A673 (cell line): ENCODE data around the gene SMIM28. TPM values are rescaled to one million over a fixed set of nuclear protein-coding genes. Genes with fewer than 3 reads are reported as not detected.

Source experiments
- Bru-seq: library from RNA; stranded (reverse); fragments of 400-500 nt; gene quantifications from one replicate; lab custom pipeline; 2021; lab: Mats Ljungman, UMichigan
- BruChase-seq, 2 experiments: library from RNA; stranded (reverse); fragments of 400-500 nt; gene quantifications; one replicate each; lab custom pipeline; 2021; lab: Mats Ljungman, UMichigan
- BruUV-seq: library from RNA; stranded (reverse); fragments of 400-500 nt; replicated peaks from 2 replicates; lab custom pipeline; 2021; lab: Mats Ljungman, UMichigan
- CTCF ChIA-PET: fragments of 300-600 bp; sonication (Branson Sonifier 250); formaldehyde crosslinking; loops from one replicate; lab custom pipeline; 2022; ENCODE audit warnings: antibody characterized with exemption; lab: Charles Lee
- POLR2A ChIA-PET: fragments of 300-600 bp; sonication (Branson Sonifier 250); formaldehyde crosslinking; loops from one replicate; lab custom pipeline; 2022; ENCODE audit warnings: antibody characterized with exemption; ENCODE audit not compliant: low non-redundant PET; lab: Charles Lee
- DNase-seq: peaks from one replicate; pipeline ENCODE4 v3.0.0-alpha.2; 2015; ENCODE audit warnings: low spot score
- H3K27ac ChIP-seq: fragments of 200-600 bp; sonication (generic); 2 replicates; pipeline ENCODE4 v1.5.1; 2016; ENCODE audit warnings: mixed run types, low read depth, mild to moderate bottlenecking, mixed read lengths, antibody characterized with exemption, low read length; ENCODE audit not compliant: poor library complexity, severe bottlenecking
- H3K27me3 ChIP-seq: fragments of 200-600 bp; sonication (generic); replicated peaks from 2 replicates; pipeline ENCODE4 v1.6.1; 2017; ENCODE audit warnings: mixed run types, low read depth, mild to moderate bottlenecking, mixed read lengths, antibody characterized with exemption, low read length; ENCODE audit not compliant: insufficient read depth, poor library complexity
- H3K36me3 ChIP-seq: fragments of 200-600 bp; sonication (generic); 2 replicates; pipeline ENCODE4 v1.6.1; 2016; ENCODE audit warnings: mixed run types, mild to moderate bottlenecking, mixed read lengths, antibody characterized with exemption, low read length; ENCODE audit not compliant: insufficient read depth, poor library complexity, severe bottlenecking
- H3K4me1 ChIP-seq: fragments of 200-600 bp; sonication (generic); 2 replicates; pipeline ENCODE4 v1.6.1; 2017; ENCODE audit warnings: mixed run types, mild to moderate bottlenecking, mixed read lengths, antibody characterized with exemption, low read length; ENCODE audit not compliant: insufficient read depth, poor library complexity, severe bottlenecking
- H3K4me3 ChIP-seq: fragments of 200-600 bp; sonication (generic); 2 replicates; pipeline ENCODE4 v1.5.1; 2016; ENCODE audit warnings: low read depth, mixed run types, mild to moderate bottlenecking, mixed read lengths, low read length; ENCODE audit not compliant: poor library complexity, severe bottlenecking
- H3K9me3 ChIP-seq: fragments of 200-600 bp; sonication (generic); 2 replicates; pipeline ENCODE4 v1.6.1; 2016; ENCODE audit warnings: mixed run types, low read depth, mild to moderate bottlenecking, mixed read lengths, antibody characterized with exemption, low read length; ENCODE audit not compliant: poor library complexity, severe bottlenecking
- EZH2 ChIP-seq: fragments of 200-600 bp; sonication (generic); IDR thresholded peaks from 2 replicates; pipeline ENCODE4 v1.6.1; 2017; ENCODE audit warnings: borderline replicate concordance, low read depth, mild to moderate bottlenecking, mixed read lengths, antibody characterized with exemption, low read length; ENCODE audit not compliant: poor library complexity, severe bottlenecking
- intact Hi-C: fragments of 100-400 bp; cut with micrococcal nuclease; formaldehyde crosslinking; loops from one replicate; pipeline ENCODE4 v1.10.0; 2022; ENCODE audit not compliant: unreplicated experiment
- long read RNA-seq: library from polyadenylated mRNA; stranded (forward); transcript quantifications from one replicate; pipeline ENCODE4 v2.0.0, GENCODE V29; 2022
- total RNA-seq: library from RNA; stranded (reverse); gene quantifications from 2 replicates; pipeline ENCODE4 v1.2.3, GENCODE V29; 2021
- TF ChIP-seq, protein P1 (sequence below): fragments of 300-800, 200-600 bp; sonication (generic); conservative IDR thresholded peaks from 2 replicates; pipeline ENCODE4 v1.5.1; 2017; ENCODE audit warnings: low read depth, mild to moderate bottlenecking, antibody characterized with exemption, low read length, moderate library complexity, mixed read lengths

The SMIM28 gene
- total RNA-seq (not detected in 2 replicates), Bru-seq, nascent RNA (not detected), BruChase-seq, experiment 1, labeled RNA remaining after a 2-hour chase (not detected), BruChase-seq, experiment 2, labeled RNA remaining after a 6-hour chase (not detected)
- long read RNA-seq: 0 reads

DNA sequence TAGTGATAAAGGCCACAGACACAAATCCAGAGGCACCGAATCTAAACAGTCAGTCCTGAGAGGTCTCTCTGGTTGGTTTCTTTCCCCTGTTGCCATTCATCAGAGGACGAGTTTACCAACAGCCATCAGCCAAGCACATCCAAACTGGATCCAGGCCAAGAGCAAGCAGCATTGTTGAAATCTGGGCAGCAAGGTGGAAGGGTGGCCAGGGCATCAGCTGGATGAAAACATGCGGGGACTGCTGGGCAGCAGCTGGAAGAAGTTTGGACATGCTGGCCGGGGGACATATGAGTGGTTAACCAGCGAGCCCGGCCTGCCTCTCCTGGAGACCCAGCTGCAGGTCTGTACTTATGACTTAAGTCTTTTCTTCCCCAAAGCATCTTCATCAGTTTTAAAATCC lies at the start of gene SMIM28:
Gene SMIM28 (plus strand): TSS at position 62 of the 400 bp plus-strand sequence. CDS start 168 bp downstream, at position 230.
- no peak for TF ChIP-seq EZH2
- TF ChIP-seq, protein P1, sequence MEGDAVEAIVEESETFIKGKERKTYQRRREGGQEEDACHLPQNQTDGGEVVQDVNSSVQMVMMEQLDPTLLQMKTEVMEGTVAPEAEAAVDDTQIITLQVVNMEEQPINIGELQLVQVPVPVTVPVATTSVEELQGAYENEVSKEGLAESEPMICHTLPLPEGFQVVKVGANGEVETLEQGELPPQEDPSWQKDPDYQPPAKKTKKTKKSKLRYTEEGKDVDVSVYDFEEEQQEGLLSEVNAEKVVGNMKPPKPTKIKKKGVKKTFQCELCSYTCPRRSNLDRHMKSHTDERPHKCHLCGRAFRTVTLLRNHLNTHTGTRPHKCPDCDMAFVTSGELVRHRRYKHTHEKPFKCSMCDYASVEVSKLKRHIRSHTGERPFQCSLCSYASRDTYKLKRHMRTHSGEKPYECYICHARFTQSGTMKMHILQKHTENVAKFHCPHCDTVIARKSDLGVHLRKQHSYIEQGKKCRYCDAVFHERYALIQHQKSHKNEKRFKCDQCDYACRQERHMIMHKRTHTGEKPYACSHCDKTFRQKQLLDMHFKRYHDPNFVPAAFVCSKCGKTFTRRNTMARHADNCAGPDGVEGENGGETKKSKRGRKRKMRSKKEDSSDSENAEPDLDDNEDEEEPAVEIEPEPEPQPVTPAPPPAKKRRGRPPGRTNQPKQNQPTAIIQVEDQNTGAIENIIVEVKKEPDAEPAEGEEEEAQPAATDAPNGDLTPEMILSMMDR: no peak
- Histone ChIP-seq H3K4me3 (no peak within 1 kb of the TSS), H3K36me3 (no peaks in the 10 kb centered on the region), H3K9me3 (no peaks in the 10 kb centered on the region), H3K27ac (no peak within 1 kb of the TSS), H3K27me3 (no peaks in the 10 kb centered on the region), H3K4me1 (no peaks in the 10 kb centered on the region)
- BruUV-seq: no TSS peak
- ChIA-PET POLR2A (no interaction called here), CTCF (no interaction called here)
- no peak for DNase-seq
- intact Hi-C loops: no loop called here

DNA sequence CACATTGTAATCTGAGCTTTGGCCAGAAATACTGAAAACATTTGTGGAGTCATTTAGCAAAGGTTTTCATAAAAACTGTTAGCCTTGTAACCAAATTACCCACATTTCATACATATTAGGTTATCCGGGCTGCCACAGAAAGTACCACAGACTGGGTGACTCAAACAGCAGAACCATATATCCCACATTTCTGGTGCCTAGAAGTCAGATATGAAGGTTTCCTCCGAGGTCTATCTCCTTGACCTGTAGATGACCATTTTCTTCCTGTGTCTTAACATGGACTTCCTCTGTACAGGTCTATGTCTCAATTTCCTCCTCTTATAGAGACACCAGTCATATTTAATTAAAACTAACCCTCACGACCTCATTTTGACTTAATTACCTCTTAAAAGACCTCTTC lies 49.5 kb upstream of the SMIM28 start:
- BruUV-seq: no TSS peak
- POLR2A ChIA-PET: no interaction called here

DNA sequence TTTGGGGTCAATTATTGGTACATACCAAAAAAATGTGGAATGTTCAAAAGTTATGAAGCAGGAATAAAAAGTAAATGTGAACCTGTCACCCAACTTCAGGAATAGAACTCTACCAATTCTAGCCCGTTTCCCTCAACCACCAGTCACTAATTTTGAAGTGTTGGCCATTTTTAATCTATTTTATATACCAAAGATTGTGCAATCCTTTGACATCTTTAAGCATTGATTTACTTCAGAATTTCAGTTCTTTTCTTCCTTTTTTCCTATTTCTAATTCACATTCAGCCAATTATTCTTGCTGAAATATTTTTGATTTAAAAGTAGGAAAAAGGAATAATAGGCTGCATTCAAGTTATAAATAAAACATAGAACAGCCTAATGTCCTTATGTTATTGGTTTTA lies 46.9 kb upstream of the SMIM28 start:
- Histone ChIP-seq H3K4me1 (no peaks in the 10 kb centered on the region), H3K9me3 (no peaks in the 10 kb centered on the region), H3K36me3 (no peaks in the 10 kb centered on the region), H3K27me3 (no peaks in the 10 kb centered on the region), H3K27ac (no peak overlapping the region), H3K4me3 (no peak overlapping the region)
- POLR2A ChIA-PET: no interaction called here
- BruUV-seq: no TSS peak
- DNase-seq: no peak
- TF ChIP-seq EZH2: no peak
- CTCF ChIA-PET: no interaction called here
- intact Hi-C loops: no loop called here

More for the DNA sequence above, 49.5 kb upstream of the SMIM28 start:
- CTCF ChIA-PET: no interaction called here
- no peaks in the 10 kb centered on the region for H3K9me3 ChIP-seq
- TF ChIP-seq EZH2: no peak
- TF ChIP-seq, protein P1: no peak
- no peak overlapping the region for H3K4me3 ChIP-seq
- H3K27ac ChIP-seq: no peak overlapping the region
- H3K36me3 ChIP-seq: no peaks in the 10 kb centered on the region
- no peaks in the 10 kb centered on the region for H3K27me3 ChIP-seq
- intact Hi-C loops: no loop called here
- no peaks in the 10 kb centered on the region for H3K4me1 ChIP-seq
- no peak for DNase-seq

DNA sequence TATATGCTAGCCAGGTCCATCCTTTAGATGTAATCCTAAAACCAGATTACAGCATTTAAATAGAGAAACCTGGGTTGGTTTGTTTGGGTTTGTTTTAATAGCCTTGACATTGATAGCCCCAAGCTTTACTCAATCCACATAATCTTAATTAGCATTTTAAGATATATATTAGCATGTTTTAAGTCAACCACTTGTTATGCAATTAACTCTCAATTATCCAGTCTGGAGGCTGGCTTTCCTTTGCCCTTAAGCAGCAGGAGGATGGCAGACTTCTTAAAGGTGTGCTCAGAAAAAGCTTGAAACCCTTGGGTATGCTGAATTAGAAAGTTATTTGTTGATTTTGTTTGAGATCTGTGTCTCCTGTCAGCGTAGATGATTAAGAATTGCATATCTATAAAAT lies 46.3 kb upstream of the SMIM28 start:
- Histone ChIP-seq H3K4me1 (no peaks in the 10 kb centered on the region), H3K4me3 (no peak overlapping the region), H3K9me3 (no peaks in the 10 kb centered on the region), H3K36me3 (no peaks in the 10 kb centered on the region), H3K27ac (no peak overlapping the region), H3K27me3 (no peaks in the 10 kb centered on the region)
- no peak for DNase-seq
- TF ChIP-seq EZH2: no peak
- TF ChIP-seq, protein P1: no peak
- ChIA-PET POLR2A (no interaction called here), CTCF (interaction anchor here (0.6 kb wide), 1 partner anchor 781 kb away, joined by 6 read pairs; no protein-coding TSS in a partner anchor)
- intact Hi-C loops: no loop called here
- no TSS peak for BruUV-seq
